Muscle layer of duodenum (tissue), 2 donors: ENCODE results near the gene ZNF282.
"Not testable (repeated sequence)": the region's sequence is repeated elsewhere in the genome, so short reads cannot be mapped to it uniquely, and the experiment has no call there.

Source experiments
- H3K27ac ChIP-seq: one replicate; pipeline ENCODE4 v1.7.0; 2013; ENCODE audit warnings: mild to moderate bottlenecking, low read length
- H3K27me3 ChIP-seq: one replicate; pipeline ENCODE4 v1.7.0; 2013; ENCODE audit warnings: low read depth, mild to moderate bottlenecking, control low read depth, low read length
- H3K36me3 ChIP-seq, 2 donors: one replicate each; pipeline ENCODE4 v1.7.0; 2013; ENCODE audit warnings: low read length in 2 of 2, control low read depth in 1 of 2, mild to moderate bottlenecking in 1 of 2; ENCODE audit not compliant: insufficient read depth in 2 of 2, control insufficient read depth in 1 of 2
- H3K4me1 ChIP-seq, 2 donors: one replicate each; pipeline ENCODE4 v1.7.0; 2013; ENCODE audit warnings: low read length in 2 of 2, mild to moderate bottlenecking in 2 of 2, control low read depth in 1 of 2, moderate library complexity in 1 of 2; ENCODE audit not compliant: insufficient read depth in 2 of 2, control insufficient read depth in 1 of 2
- H3K4me3 ChIP-seq, 2 donors: one replicate each; pipeline ENCODE4 v1.7.0; 2013; ENCODE audit warnings: low read length in 2 of 2, low read depth in 1 of 2, mild to moderate bottlenecking in 1 of 2
- H3K9me3 ChIP-seq, 2 donors: one replicate each; pipeline ENCODE4 v1.7.0; 2013; ENCODE audit warnings: low read length in 2 of 2, control low read depth in 1 of 2, mild to moderate bottlenecking in 1 of 2; ENCODE audit not compliant: control insufficient read depth in 1 of 2
- donor health status: healthy.

Gene ZNF282

DNA sequence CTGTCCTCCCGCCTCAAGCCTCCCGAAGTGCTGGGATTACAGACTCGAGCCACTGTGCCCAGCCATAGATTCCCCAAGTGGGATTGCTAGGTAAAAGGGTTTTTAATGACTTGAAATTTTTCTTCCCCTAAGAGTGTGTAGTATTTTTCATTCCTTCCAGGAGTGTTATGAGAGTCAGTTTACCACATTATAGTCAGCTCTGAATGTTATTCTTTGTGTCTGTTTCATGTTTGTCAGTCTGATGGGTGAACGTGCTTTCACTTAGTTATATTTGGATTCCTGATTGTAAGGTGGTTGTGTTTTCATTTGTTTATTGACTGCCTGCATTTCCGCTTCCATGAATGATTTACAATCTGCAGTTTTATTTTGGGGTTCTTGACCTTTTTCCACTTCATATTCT, 50.4 kb downstream of the ZNF282 start:
- Histone ChIP-seq H3K4me1 (peaks cover 2 to 10% of the 10 kb centered on the region in 2 donors), H3K36me3 (peaks cover 4 to 9% of the 10 kb centered on the region in 2 donors), H3K9me3 (no peaks in the 10 kb centered on the region), H3K4me3 (no peak overlapping the region), H3K27ac (no peak overlapping the region), H3K27me3 (no peaks in the 10 kb centered on the region)

DNA sequence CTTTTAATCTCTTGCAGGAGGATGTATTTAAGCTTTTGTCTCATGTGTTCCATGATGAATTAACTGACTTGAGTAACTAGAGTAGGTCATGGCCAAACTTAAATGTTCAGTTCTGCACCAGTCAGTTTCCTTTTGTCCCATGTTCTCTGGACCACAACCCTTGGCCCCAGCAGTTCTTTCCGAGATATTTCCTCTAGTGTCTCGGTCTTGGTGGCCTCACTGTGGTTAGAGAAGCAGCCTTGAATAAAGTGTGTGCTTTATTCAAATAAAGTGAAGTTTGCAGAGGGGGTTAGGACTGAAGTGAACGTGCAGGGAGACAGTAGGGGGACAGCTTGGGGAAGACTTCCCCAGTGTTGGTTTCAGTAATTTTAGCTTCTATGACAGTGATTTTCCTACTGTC, 53.4 kb downstream of the ZNF282 start:
- Histone ChIP-seq H3K36me3 (peaks cover 26 to 34% of the 10 kb centered on the region in 2 donors), H3K4me3 (no peak overlapping the region), H3K4me1 (no peaks in the 10 kb centered on the region), H3K9me3 (no peaks in the 10 kb centered on the region), H3K27ac (no peak overlapping the region), H3K27me3 (no peaks in the 10 kb centered on the region)

DNA sequence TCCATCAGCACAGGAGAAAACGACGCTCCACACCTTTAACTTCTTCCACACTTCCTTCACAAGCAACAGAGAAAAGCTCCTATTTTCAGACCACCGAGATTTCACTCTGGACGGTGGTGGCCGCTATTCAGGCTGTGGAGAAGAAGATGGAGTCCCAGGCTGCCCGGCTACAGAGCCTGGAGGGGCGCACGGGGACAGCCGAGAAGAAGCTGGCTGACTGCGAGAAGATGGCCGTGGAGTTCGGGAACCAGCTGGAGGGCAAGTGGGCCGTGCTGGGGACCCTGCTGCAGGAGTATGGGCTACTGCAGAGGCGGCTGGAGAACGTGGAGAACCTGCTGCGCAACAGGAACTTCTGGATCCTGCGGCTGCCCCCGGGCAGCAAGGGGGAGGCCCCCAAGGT, 54.8 kb downstream of the ZNF282 start:
- not testable (repeated sequence) for H3K9me3 ChIP-seq, H3K4me3 ChIP-seq, H3K4me1 ChIP-seq, H3K27ac ChIP-seq, H3K27me3 ChIP-seq
- peaks cover 38 to 47% of the 10 kb centered on the region in 2 donors for H3K36me3 ChIP-seq

GRCh38 chr7:149251518-149251917, 56.2 kb downstream of the ZNF282 start:
- H3K36me3 ChIP-seq: peaks cover 43 to 59% of the 10 kb centered on the region in 2 donors
- not testable (repeated sequence) for H3K27me3 ChIP-seq, H3K4me3 ChIP-seq, H3K4me1 ChIP-seq, H3K9me3 ChIP-seq, H3K27ac ChIP-seq

DNA sequence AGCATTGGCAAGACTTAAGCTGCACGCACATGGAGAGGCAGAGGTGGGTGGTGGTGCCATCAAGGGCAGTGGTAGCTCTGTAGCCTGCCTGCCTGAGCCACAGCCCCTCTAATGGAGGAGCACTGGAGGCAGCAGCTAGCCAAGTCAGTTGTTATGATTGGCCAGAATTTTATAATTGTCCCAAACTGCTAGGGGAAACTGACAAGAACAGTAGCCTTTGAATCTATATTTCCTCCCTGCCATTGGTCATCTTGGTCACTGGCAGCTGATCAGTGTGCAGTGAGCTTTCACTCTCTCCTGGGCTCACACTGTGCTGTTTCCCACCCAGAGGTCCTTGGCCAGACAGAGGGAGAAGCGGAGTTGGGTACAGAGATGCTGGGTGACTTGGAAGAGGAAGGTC, 57.0 kb downstream of the ZNF282 start:
- H3K36me3 ChIP-seq: peaks cover 43 to 63% of the 10 kb centered on the region in 2 donors
- H3K4me1 ChIP-seq: no peaks in the 10 kb centered on the region
- H3K27me3 ChIP-seq: no peaks in the 10 kb centered on the region
- H3K4me3 ChIP-seq: no peak overlapping the region
- no peak overlapping the region for H3K27ac ChIP-seq
- H3K9me3 ChIP-seq: no peaks in the 10 kb centered on the region

- H3K4me3 ChIP-seq: no peak overlapping the region
- no peaks in the 10 kb centered on the region for H3K27me3 ChIP-seq
- peaks cover 43 to 63% of the 10 kb centered on the region in 2 donors for H3K36me3 ChIP-seq
- no peaks in the 10 kb centered on the region for H3K4me1 ChIP-seq
- H3K27ac ChIP-seq: no peak overlapping the region
- H3K9me3 ChIP-seq: no peaks in the 10 kb centered on the region
These were observed 58.3 kb downstream of the ZNF282 start for GRCh38 chr7:149253665-149254064.

DNA sequence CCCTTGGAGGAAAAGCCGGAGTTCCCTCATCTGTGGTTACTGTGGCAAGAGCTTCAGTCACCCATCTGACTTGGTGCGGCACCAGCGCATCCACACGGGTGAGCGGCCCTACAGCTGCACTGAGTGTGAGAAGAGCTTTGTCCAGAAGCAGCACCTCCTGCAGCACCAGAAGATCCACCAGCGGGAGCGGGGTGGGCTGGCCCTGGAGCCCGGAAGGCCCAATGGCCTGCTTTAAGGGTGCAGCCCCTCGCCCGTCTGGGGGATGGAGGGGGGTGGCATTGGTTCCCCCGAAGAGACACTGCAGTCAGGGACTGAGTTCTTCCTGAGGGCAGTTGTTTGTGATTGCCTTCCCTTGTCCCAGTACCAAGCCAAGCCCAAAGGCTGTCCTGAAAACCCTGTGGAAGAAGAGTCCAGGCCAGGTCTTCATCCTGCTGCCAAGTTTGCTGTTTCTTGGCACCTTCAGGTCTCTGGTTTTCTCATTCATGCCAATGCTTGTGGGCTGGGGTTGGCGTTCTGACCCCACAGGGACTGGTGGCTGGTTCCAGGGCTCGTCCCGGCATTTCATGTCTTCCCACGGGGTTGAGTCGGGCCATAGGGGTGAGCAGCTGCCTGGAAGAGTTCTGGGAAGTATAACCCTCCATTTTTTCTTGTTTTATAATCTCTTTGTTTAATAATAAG, 59.0 kb downstream of the ZNF282 start:
- no peaks in the 10 kb centered on the region for H3K9me3 ChIP-seq
- H3K4me1 ChIP-seq: no peaks in the 10 kb centered on the region
- no peak overlapping the region for H3K27ac ChIP-seq
- no peaks in the 10 kb centered on the region for H3K27me3 ChIP-seq
- H3K4me3 ChIP-seq: no peak overlapping the region
- peaks cover 43 to 63% of the 10 kb centered on the region in 2 donors for H3K36me3 ChIP-seq

GRCh38 chr7:149255174-149255573, 59.8 kb downstream of the ZNF282 start:
- no peak overlapping the region for H3K27ac ChIP-seq
- no peak overlapping the region for H3K4me3 ChIP-seq
- H3K9me3 ChIP-seq: no peaks in the 10 kb centered on the region
- no peaks in the 10 kb centered on the region for H3K4me1 ChIP-seq
- peaks cover 43 to 60% of the 10 kb centered on the region in 2 donors for H3K36me3 ChIP-seq
- no peaks in the 10 kb centered on the region for H3K27me3 ChIP-seq

DNA sequence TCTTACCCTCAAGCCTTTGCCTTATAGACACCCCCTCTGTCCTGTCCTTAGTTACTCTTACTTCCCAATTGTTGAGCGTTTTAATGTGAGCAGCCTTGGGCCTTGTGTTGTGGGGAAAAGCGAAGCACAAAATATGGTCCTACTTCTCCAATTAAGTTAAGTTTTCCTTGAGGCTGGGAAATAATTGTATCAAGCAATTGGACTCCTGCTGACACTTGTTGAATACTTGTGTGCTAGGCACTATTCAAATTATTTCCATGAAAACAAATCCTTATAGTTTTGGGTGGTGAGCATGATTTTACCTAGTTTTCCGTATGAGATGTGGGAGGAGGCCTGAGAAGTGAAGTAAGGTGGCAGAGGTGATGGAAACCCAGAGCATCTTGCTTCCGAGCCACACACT, 61.2 kb downstream of the ZNF282 start:
- Histone ChIP-seq H3K9me3 (no peaks in the 10 kb centered on the region), H3K36me3 (peaks cover 37 to 51% of the 10 kb centered on the region in 2 donors), H3K27me3 (no peaks in the 10 kb centered on the region), H3K4me1 (no peaks in the 10 kb centered on the region), H3K4me3 (no peak overlapping the region), H3K27ac (no peak overlapping the region)

GRCh38 chr7:149257146-149257545, 61.8 kb downstream of the ZNF282 start:
- Histone ChIP-seq H3K4me3 (no peak overlapping the region), H3K27me3 (no peaks in the 10 kb centered on the region), H3K36me3 (peaks cover 33 to 45% of the 10 kb centered on the region in 2 donors), H3K9me3 (no peaks in the 10 kb centered on the region), H3K27ac (no peak overlapping the region), H3K4me1 (no peaks in the 10 kb centered on the region)

DNA sequence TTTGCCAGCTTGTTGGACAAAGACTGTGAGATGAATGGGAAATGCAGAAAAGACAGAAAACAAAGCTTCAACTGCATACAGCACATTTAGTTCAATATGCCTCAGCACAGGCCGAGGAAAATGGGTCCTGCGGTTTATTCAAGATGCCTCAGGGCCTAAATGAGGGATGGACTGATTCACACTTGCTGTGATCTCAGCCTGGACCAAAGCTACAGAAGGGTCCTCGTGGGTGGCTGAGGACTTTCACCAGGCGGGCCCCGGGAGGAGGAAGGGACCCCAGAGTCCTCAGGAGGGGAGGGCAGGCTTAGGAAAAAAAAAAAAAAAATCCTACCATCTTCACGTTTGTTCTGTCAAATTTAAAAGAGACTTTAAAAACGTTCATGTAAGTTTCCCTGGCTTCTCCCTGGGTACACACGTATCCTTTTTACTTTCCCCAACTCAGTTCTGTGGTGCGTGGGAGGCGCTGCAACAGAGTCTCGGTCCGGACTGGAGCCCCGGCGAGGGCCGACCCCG, 66.0 kb downstream of the ZNF282 start:
- peak overlapping the region; percentile 75 for H3K27ac ChIP-seq
- no peaks in the 10 kb centered on the region for H3K9me3 ChIP-seq
- peaks cover 0 to 8% of the 10 kb centered on the region in 2 donors for H3K4me1 ChIP-seq
- H3K4me3 ChIP-seq: peak overlapping the region; percentile 52 to 63
- H3K36me3 ChIP-seq: peaks cover 0 to 19% of the 10 kb centered on the region in 2 donors
- no peaks in the 10 kb centered on the region for H3K27me3 ChIP-seq
